Gastroesophageal sphincter (tissue), 4 donors: ENCODE data around the gene GRK5. TPM values are rescaled to one million over a fixed set of nuclear protein-coding genes. Genes with fewer than 3 reads are reported as not detected.

Experiments used
- ATAC-seq: fragments of 150-250 bp; one replicate; pipeline ENCODE4 v1.9.1; 2016; ENCODE audit warnings: mild to moderate bottlenecking, moderate library complexity
- H3K27ac ChIP-seq, 4 donors: fragments of 200-600 bp; sonication (generic) in 3 of 4; 1 replicate in 3 of 4; 2 replicates in 1 of 4; pipeline ENCODE4 v1.5.1; 2016 to 2019
- H3K27me3 ChIP-seq: fragments of 200-600 bp; sonication (generic); one replicate; pipeline ENCODE4 v1.5.1; 2019
- H3K36me3 ChIP-seq, 2 donors: fragments of 200-600 bp; sonication (generic); one replicate each; pipeline ENCODE4 v1.5.1; 2019; ENCODE audit warnings: control low read depth in 1 of 2
- H3K4me1 ChIP-seq, 3 donors: fragments of 200-600 bp; sonication (generic); 1 replicate in 2 of 3; 2 replicates in 1 of 3; pipeline ENCODE4 v1.5.1; 2016 to 2019; ENCODE audit warnings: control low read depth in 2 of 3
- H3K4me3 ChIP-seq, 2 donors: fragments of 200-600 bp; sonication (generic); one replicate each; pipeline ENCODE4 v1.5.1; 2019; ENCODE audit warnings: mild to moderate bottlenecking in 1 of 2, moderate library complexity in 1 of 2
- H3K9me3 ChIP-seq, 3 donors: fragments of 200-600 bp; sonication (generic); one replicate each; pipeline ENCODE4 v1.5.1; 2017 to 2019; ENCODE audit warnings: control low read depth in 2 of 3
- EP300 ChIP-seq: sonication (generic); formaldehyde crosslinking; IDR thresholded peaks from one replicate; pipeline ENCODE4 v1.6.1; 2017; ENCODE audit warnings: antibody characterized with exemption, mild to moderate bottlenecking
- POLR2A ChIP-seq, 2 donors: fragments of 450-650 bp; IDR thresholded peaks; one replicate each; pipeline ENCODE4 v1.6.1; 2017; ENCODE audit warnings: antibody characterized with exemption in 2 of 2, mild to moderate bottlenecking in 2 of 2, moderate library complexity in 1 of 2
- POLR2AphosphoS5 ChIP-seq: sonication (generic); formaldehyde crosslinking; IDR thresholded peaks from one replicate; pipeline ENCODE4 v1.6.1; 2017; ENCODE audit warnings: antibody characterized with exemption
- WGBS, 2 donors: methylation state at CpG; one replicate each; pipeline ENCODE4 v1.1.5; 2018; ENCODE audit warnings: low coverage in 1 of 2; 5-methylcytosine and 5-hydroxymethylcytosine counted together
- total RNA-seq, 4 donors: library from RNA; depleted of rRNA; stranded (reverse); fragments of >200 nt; gene quantifications; one replicate each; pipeline ENCODE4 v1.1.0, GENCODE V29; 2016
- TF ChIP-seq, protein P1 (sequence below), 4 experiments: fragments of 200-600 bp in 2 of 4; fragments of 450-650 bp in 2 of 4; sonication (generic) in 1 of 4; IDR thresholded peaks; one replicate each; pipeline ENCODE4 v1.5.1; 2017 to 2019; ENCODE audit warnings: antibody characterized with exemption in 4 of 4, mild to moderate bottlenecking in 2 of 4, moderate library complexity in 2 of 4

Gene GRK5
- total RNA-seq, 4 donors from 2014 or later: 28.8 to 71.6 (median 47.7) TPM

DNA sequence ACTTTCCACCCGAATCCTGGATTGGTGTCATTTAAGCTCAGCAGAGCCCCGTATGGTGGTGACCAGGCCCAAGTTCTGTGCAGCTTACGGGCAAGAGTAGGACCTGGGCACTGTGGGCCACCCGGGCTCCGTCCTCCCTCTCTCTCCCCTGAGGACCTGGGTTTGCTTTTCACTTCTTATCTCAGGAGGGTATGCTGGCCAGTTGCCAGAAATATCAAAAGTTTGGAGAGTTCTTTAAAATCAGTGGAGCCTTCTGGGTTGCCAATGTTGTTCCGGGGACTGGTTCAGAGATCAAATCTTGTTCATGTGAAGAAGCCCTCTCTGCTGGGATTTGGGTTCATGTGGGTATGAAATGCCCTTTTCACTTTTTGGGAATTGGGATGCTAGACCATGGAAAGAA lies 145.4 kb downstream of the GRK5 start:
- Histone ChIP-seq H3K4me1 (peaks cover 0 to 58% (median 33%) of the 10 kb centered on the region in 3 donors), H3K9me3 (peaks cover 0 to 10% (median 0%) of the 10 kb centered on the region in 3 donors), H3K27ac (peak overlapping the region in 3 of 4 donors; percentile 37 to 57 (median 48)), H3K36me3 (no peaks in the 10 kb centered on the region), H3K27me3 (no peaks in the 10 kb centered on the region), H3K4me3 (no peak overlapping the region)
- WGBS, 2 donors: 80 to 81% methylated on average over 2 to 5 of the region's 6 CpGs
- ATAC-seq: no peak
- TF ChIP-seq EP300: no peak
- no peak for TF ChIP-seq POLR2AphosphoS5
- TF ChIP-seq POLR2A (IDR thresholded peaks at IDR 0.05): no peak
- TF ChIP-seq, protein P1, sequence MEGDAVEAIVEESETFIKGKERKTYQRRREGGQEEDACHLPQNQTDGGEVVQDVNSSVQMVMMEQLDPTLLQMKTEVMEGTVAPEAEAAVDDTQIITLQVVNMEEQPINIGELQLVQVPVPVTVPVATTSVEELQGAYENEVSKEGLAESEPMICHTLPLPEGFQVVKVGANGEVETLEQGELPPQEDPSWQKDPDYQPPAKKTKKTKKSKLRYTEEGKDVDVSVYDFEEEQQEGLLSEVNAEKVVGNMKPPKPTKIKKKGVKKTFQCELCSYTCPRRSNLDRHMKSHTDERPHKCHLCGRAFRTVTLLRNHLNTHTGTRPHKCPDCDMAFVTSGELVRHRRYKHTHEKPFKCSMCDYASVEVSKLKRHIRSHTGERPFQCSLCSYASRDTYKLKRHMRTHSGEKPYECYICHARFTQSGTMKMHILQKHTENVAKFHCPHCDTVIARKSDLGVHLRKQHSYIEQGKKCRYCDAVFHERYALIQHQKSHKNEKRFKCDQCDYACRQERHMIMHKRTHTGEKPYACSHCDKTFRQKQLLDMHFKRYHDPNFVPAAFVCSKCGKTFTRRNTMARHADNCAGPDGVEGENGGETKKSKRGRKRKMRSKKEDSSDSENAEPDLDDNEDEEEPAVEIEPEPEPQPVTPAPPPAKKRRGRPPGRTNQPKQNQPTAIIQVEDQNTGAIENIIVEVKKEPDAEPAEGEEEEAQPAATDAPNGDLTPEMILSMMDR (IDR thresholded peaks at IDR 0.05): no peak

DNA sequence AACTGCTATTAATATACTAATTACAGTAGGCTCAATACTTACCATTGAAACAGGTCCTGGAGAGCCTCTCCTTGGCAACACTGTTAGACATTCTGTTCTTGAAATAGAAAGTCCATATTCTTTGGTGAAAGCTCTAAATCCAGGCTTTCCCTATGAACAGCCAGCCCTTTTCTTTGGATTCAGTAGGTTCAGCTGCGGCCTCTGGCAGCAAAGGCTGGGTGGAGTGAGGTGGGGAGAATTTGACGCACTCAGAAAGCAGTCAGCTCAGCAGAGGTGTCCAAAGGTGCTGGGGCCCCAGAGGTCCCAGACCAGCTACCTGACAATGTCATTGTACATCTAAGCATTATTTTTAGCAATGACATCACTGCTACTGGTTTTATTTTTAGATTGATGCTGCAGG lies 146.1 kb downstream of the GRK5 start:
- Histone ChIP-seq H3K27ac (peak overlapping the region in 3 of 4 donors; percentile 37 to 57 (median 48)), H3K9me3 (peaks cover 0 to 10% (median 0%) of the 10 kb centered on the region in 3 donors), H3K4me1 (peaks cover 0 to 58% (median 36%) of the 10 kb centered on the region in 3 donors), H3K27me3 (no peaks in the 10 kb centered on the region), H3K36me3 (no peaks in the 10 kb centered on the region), H3K4me3 (no peak overlapping the region)
- 14 to 67% methylated on average over 2 of the region's 2 CpGs for whole genome bisulfite sequencing, 2 donors
- ATAC-seq: no peak
- TF ChIP-seq POLR2A (IDR thresholded peaks at IDR 0.05): no peak

DNA sequence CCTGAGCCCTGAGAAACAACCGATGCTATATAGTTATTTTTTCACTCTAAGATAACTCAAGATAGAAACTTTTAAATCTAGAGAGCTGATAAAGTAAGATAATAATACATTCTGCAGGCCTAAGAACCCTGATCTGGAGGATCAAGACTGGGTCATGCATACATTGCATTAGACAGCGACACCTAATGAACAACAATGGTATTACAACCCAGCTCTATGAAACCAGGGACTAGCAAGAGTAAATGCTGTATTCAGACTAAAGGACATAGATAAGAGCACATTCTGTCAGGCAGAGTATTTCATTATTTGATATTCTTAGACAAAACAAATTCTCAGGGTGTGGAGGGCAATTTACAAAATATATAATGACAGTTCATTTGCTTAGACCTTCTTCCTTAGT lies 148.6 kb downstream of the GRK5 start:
- no peak overlapping the region for H3K27ac ChIP-seq
- peaks cover 0 to 34% (median 20%) of the 10 kb centered on the region in 3 donors for H3K4me1 ChIP-seq
- no peaks in the 10 kb centered on the region for H3K27me3 ChIP-seq
- H3K36me3 ChIP-seq: no peaks in the 10 kb centered on the region
- TF ChIP-seq, protein P1 (IDR thresholded peaks at IDR 0.05): peak in 1 of 4 experiments; percentile 19
- TF ChIP-seq POLR2AphosphoS5: no peak
- H3K9me3 ChIP-seq: peaks cover 0 to 10% (median 0%) of the 10 kb centered on the region in 3 donors
- 70 to 83% methylated on average over 2 of the region's 2 CpGs for WGBS, 2 donors
- ATAC-seq: no peak
- H3K4me3 ChIP-seq: no peak overlapping the region

DNA sequence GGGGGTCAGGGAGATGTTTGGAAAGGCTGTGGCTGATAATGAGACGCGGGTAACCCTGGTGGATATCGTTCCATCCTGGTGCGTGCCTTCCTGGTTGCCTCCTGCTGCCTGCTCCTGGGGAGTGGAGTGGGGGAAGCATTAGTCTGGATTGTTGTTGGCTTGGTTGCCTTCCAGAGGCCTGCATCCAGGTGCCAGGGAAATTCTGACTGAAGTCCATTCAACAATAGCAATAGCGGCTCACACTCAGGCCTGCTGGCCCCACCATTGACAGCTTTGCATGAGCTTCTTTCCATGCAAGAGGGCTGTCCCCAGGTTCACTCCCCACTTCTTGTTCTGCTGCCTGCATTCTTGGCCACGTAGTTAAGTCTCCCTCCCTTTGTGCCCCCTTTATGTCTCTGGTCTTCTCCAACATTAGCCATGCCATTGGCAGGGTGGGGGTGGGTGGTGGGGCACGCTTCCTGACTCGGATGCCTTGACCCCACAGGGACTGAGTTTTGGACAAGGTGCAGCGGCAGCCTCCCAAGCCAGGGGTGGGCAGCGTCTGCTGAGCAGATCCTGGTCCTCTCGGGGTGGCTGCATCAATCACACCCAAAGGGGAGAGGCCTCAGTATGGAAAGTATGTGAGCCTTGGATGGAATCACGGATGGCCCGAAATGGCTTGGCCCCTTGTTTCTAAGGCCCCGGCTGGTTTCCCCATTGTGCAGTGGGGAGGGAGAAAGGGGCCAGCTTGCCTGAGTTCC lies 150.2 kb downstream of the GRK5 start:
- WGBS, 2 donors: 30 to 47% methylated on average over 4 to 5 of the region's 14 CpGs
- peak overlapping the region in 2 of 4 donors; percentile 16 to 32 for H3K27ac ChIP-seq
- TF ChIP-seq, protein P1 (IDR thresholded peaks at IDR 0.05): no peak
- TF ChIP-seq EP300 (no peak), POLR2AphosphoS5 (no peak), POLR2A (IDR thresholded peaks at IDR 0.05) (no peak)
- H3K9me3 ChIP-seq: peaks cover 0 to 5% (median 0%) of the 10 kb centered on the region in 3 donors
- no peak for ATAC-seq
- no peaks in the 10 kb centered on the region for H3K27me3 ChIP-seq
- H3K4me3 ChIP-seq: no peak overlapping the region
- H3K4me1 ChIP-seq: peaks cover 0 to 39% (median 20%) of the 10 kb centered on the region in 3 donors
- no peaks in the 10 kb centered on the region for H3K36me3 ChIP-seq

DNA sequence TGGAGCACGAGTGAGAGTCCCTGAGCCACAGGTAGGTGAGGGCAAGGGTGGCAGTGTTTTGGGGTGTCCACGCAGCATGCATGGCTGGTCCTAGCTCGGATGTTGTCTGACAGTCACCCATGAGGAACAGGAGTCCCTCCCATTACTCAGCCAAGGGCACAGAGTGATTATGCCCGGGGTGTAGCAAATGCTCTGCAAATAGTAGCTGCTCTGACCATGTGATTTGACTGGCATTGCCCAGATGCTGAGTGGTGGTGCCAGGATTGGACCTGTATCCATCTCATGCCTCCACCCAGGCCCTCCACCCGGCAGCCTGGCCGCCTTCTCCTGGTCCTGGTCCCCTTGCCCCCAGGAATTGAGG lies 150.8 kb downstream of the GRK5 start:
- no peaks in the 10 kb centered on the region for H3K27me3 ChIP-seq
- H3K27ac ChIP-seq: peak overlapping the region in 1 of 4 donors; percentile 16
- peaks cover 0 to 5% (median 0%) of the 10 kb centered on the region in 3 donors for H3K9me3 ChIP-seq
- TF ChIP-seq POLR2A (IDR thresholded peaks at IDR 0.05) (no peak), EP300 (no peak), POLR2AphosphoS5 (no peak)
- TF ChIP-seq, protein P1 (IDR thresholded peaks at IDR 0.05): no peak
- H3K4me1 ChIP-seq: peaks cover 0 to 37% (median 19%) of the 10 kb centered on the region in 3 donors
- H3K36me3 ChIP-seq: no peaks in the 10 kb centered on the region
- no peak overlapping the region for H3K4me3 ChIP-seq
- 71 to 83% methylated on average over 2 to 4 of the region's 6 CpGs for WGBS, 2 donors
- no peak for ATAC-seq
